Calu3 (cell line): ENCODE measurements around the gene TEPSIN. TPM values are rescaled to one million over a fixed set of nuclear protein-coding genes. Genes with fewer than 3 reads are reported as not detected.

Experiments
- BruUV-seq: library from RNA; stranded (reverse); fragments of 400-500 nt; replicated peaks from 2 replicates; lab custom pipeline; 2021; lab: Mats Ljungman, UMichigan
- CTCF ChIA-PET: fragments of 300-600 bp; sonication (Branson Sonifier 250); formaldehyde crosslinking; loops from one replicate; lab custom pipeline; 2022; ENCODE audit warnings: antibody characterized with exemption; lab: Charles Lee
- DNase-seq: peaks from one replicate; pipeline ENCODE4 v3.0.0; 2022
- H3K27ac Mint-ChIP-seq: one replicate; pipeline ENCODE4 v1.8.0; 2022; ENCODE audit warnings: mixed read lengths; ENCODE audit not compliant: unreplicated experiment
- H3K27me3 Mint-ChIP-seq: one replicate; pipeline ENCODE4 v1.8.0; 2022; ENCODE audit warnings: mixed read lengths; ENCODE audit not compliant: unreplicated experiment
- H3K36me3 Mint-ChIP-seq: one replicate; pipeline ENCODE4 v1.8.0; 2022; ENCODE audit warnings: mild to moderate bottlenecking, moderate library complexity, mixed read lengths; ENCODE audit not compliant: insufficient read depth, unreplicated experiment
- H3K4me1 Mint-ChIP-seq: one replicate; pipeline ENCODE4 v1.8.0; 2022; ENCODE audit warnings: mild to moderate bottlenecking, low read depth, mixed read lengths; ENCODE audit not compliant: unreplicated experiment
- H3K4me3 Mint-ChIP-seq: one replicate; pipeline ENCODE4 v1.8.0; 2022; ENCODE audit warnings: mild to moderate bottlenecking, low read depth, moderate library complexity, mixed read lengths; ENCODE audit not compliant: unreplicated experiment
- H3K9me3 Mint-ChIP-seq: one replicate; pipeline ENCODE4 v1.8.0; 2022; ENCODE audit warnings: low read depth, mixed read lengths; ENCODE audit not compliant: unreplicated experiment
- intact Hi-C: fragments of 100-400 bp; cut with micrococcal nuclease; formaldehyde crosslinking; loops from one replicate; pipeline ENCODE4 v1.10.0; 2022; ENCODE audit not compliant: unreplicated experiment
- total RNA-seq: library from RNA; stranded (reverse); gene quantifications from 2 replicates; pipeline ENCODE4 v1.2.3, GENCODE V29; 2022
- TF ChIP-seq, protein P1 (sequence below): fragments of 200-600 bp; IDR thresholded peaks from one replicate; pipeline ENCODE4 v1.8.0; 2022; ENCODE audit warnings: antibody characterized with exemption; ENCODE audit not compliant: unreplicated experiment

TEPSIN gene
- total RNA-seq, 1 experiment from 2014 or later, result 37.0 TPM

DNA sequence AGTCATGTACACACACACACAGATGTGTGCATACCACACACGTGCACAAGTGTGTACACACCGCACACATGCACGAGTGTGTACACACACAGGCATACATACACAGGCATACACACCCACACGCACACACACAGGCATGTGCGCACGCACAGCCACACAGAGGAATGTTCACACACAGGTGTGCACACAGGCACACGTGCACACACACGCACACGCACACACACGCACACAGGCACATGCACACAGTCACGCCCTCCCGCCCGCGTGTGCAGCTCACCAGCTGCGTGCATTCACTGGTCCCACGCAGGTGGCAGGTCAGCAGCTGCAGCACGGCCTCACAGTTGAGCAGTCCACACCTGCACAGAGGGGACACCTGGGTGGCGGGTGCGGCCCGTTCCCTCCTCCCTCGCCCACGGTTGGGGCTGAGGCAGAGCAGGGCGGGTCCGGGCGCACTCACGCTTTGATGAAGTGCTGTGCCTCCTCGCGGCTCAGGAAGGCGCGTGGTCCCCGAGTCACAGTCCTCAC is 7.7 kb downstream of the TEPSIN start:
- Mint-ChIP-seq H3K4me3 (no peak overlapping the region), H3K9me3 (no peaks in the 10 kb centered on the region), H3K36me3 (peaks cover 12% of the 10 kb centered on the region), H3K27me3 (no peaks in the 10 kb centered on the region), H3K27ac (no peak overlapping the region), H3K4me1 (no peaks in the 10 kb centered on the region)
- TF ChIP-seq, protein P1, sequence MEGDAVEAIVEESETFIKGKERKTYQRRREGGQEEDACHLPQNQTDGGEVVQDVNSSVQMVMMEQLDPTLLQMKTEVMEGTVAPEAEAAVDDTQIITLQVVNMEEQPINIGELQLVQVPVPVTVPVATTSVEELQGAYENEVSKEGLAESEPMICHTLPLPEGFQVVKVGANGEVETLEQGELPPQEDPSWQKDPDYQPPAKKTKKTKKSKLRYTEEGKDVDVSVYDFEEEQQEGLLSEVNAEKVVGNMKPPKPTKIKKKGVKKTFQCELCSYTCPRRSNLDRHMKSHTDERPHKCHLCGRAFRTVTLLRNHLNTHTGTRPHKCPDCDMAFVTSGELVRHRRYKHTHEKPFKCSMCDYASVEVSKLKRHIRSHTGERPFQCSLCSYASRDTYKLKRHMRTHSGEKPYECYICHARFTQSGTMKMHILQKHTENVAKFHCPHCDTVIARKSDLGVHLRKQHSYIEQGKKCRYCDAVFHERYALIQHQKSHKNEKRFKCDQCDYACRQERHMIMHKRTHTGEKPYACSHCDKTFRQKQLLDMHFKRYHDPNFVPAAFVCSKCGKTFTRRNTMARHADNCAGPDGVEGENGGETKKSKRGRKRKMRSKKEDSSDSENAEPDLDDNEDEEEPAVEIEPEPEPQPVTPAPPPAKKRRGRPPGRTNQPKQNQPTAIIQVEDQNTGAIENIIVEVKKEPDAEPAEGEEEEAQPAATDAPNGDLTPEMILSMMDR, result no peak
- CTCF ChIA-PET, result no interaction called here
- intact Hi-C loops, result no loop called here
- no TSS peak for BruUV-seq
- no peak for DNase-seq

DNA sequence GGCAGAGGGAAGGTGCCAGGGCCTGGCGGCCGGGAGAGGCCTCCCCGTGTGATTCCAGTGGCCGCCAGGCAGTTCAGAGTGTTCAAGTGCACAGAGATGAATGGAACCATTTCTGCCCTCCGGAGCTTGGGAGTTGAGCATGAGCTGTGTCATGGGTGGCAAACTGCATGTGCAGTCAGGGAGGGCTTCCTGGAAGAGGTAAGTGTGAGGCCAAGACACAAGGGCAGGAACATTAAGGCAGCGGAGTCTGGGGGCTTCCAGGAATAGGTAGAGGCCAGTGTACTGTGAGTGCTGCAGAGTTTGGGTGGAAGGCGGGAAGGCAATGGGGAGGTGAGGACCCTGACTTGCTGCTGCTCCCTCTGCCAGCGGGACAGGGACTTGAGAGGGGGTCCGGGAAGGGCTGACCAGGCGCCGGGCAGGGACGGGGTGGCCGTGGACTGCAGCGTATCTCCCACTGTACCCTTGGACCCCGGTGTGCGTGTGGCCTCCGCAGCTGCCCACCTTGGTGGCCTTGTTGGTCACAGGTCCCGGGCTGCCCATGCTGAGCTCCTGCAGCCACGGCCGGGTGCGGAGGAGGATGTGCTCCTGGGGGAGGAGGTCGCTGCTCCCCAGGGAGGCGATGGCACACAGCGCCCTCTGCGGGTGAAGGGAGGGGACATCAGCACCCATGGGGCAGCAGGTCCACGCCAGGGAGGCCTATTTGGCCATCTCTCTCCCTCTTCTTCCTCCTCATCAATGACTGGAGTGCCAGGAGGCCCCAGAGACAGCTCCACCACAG is 8.6 kb downstream of the TEPSIN start:
- peaks cover 12% of the 10 kb centered on the region for H3K36me3 Mint-ChIP-seq
- BruUV-seq, result no TSS peak
- no peaks in the 10 kb centered on the region for H3K4me1 Mint-ChIP-seq
- H3K27me3 Mint-ChIP-seq, result no peaks in the 10 kb centered on the region
- H3K9me3 Mint-ChIP-seq, result no peaks in the 10 kb centered on the region
- no peak for DNase-seq
- no peak overlapping the region for H3K27ac Mint-ChIP-seq
- CTCF ChIA-PET, result interaction anchor here (0.6 to 1.4 kb wide), 2 partner anchors 8 to 268 kb away, joined by 4 to 7 read pairs; partner anchors contain the start of genes NDUFAF8 and TEPSIN
- TF ChIP-seq, protein P1, result peak; percentile 43
- H3K4me3 Mint-ChIP-seq, result no peak overlapping the region
- intact Hi-C loops, result no loop called here

DNA sequence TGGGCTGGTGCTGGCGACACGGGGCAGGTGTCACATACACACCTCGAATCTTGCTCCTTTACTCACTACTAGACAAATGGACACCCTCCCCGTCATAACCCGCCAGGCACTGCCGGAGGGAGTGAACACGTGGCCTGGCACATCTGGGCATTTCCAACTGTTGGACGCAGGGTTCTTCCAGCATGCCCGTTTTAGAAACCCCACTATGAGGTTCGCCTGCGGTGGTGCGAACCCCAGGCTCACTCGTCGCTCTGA is 9.3 kb downstream of the TEPSIN start:
- TF ChIP-seq, protein P1, result no peak
- Mint-ChIP-seq H3K4me3 (no peak overlapping the region), H3K9me3 (no peaks in the 10 kb centered on the region), H3K36me3 (peaks cover 12% of the 10 kb centered on the region), H3K27ac (no peak overlapping the region), H3K27me3 (no peaks in the 10 kb centered on the region), H3K4me1 (no peaks in the 10 kb centered on the region)
- no TSS peak for BruUV-seq
- intact Hi-C loops, result no loop called here
- DNase-seq, result no peak
- CTCF ChIA-PET, result interaction anchor here (1.4 kb wide), 1 partner anchor 9 kb away, joined by 4 read pairs; the partner anchor contains the start of genes NDUFAF8 and TEPSIN

DNA sequence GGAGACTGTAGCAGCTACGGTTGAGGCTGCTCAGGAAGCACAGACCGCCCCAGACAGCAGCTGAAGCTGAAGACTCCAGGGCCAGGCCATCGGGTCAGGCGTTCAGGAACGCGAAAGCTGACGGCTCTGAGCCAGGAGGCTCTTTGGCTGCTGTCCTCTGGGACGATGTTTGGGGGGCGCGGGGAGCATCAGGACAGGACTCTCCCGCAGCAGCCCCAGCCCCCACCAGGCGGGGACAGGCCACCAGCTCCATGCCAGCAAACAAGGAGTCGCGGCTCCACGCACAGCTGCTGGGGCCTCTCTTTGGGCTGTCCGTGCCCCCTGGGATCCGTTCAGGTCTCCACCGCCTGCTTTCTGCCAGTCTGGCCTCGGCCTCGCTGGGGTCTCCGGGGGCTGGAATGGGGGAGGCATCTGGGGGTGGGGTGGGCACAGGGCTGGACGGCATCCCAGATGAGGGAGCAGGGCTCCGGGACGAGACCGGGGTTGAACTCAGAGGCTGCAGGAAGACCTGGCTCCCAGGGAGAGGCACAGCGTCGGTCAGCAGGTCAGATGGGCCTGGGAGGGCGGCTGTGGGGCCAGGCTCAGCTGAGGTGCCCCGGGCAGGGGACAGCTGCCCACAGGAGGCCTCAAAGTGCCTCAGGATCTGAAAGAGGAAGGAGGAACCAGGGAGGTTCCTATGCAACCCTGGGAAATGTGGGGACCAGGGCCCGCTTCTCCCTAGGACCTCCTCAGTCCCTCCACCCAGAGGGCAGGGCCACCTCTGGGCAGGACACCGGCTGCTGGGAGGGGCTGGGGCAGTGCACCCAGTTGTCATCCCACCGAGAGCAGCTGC is 9.8 kb downstream of the TEPSIN start:
- H3K36me3 Mint-ChIP-seq, result peaks cover 6% of the 10 kb centered on the region
- no peak for DNase-seq
- CTCF ChIA-PET, result interaction anchor here (1.4 kb wide), 1 partner anchor 9 kb away, joined by 4 read pairs; the partner anchor contains the start of genes NDUFAF8 and TEPSIN
- TF ChIP-seq, protein P1, result no peak
- no peaks in the 10 kb centered on the region for H3K27me3 Mint-ChIP-seq
- BruUV-seq, result no TSS peak
- H3K4me3 Mint-ChIP-seq, result no peak overlapping the region
- no peaks in the 10 kb centered on the region for H3K9me3 Mint-ChIP-seq
- intact Hi-C loops, result no loop called here
- H3K4me1 Mint-ChIP-seq, result no peaks in the 10 kb centered on the region
- no peak overlapping the region for H3K27ac Mint-ChIP-seq
